Measurements from ENCODE around the gene SPATA31C2.
A peak's percentile ranks its signal among the peaks of the same experiment; 100 is the strongest.
"Not testable (repeated sequence)": the region's sequence is repeated elsewhere in the genome, so short reads cannot be mapped to it uniquely, and the experiment has no call there.

The SPATA31C2 gene

GRCh38 chr9:88138375-88138774 is at the start of gene SPATA31C2:
Gene SPATA31C2 (minus strand): TSS chr9:88138475. CDS start chr9:88138446, 29 bp downstream.
- not testable (repeated sequence) for DNase-seq (ENCODE audit: low read depth, low spot score)

DNA sequence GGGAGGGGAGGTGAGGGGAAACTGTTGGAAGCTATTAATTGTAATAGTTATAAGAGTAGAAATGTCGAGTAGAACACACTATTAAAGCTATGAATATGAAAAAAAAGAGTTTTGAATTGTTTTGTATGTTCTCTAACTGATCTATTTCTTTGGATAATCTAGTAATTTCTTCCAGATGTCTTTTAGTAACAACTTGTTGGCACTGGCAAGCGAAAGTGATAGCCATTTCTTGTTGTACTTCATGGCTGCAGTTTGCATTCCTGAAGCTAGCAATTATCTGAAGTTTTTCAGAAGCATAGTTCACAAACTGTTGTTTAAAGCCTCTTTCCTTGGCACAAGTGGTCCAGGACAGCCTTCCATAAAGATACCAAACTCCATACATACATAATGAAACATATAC is 49.4 kb upstream of the SPATA31C2 start:
- no peak for DNase-seq (ENCODE audit: low read depth, low spot score)

DNA sequence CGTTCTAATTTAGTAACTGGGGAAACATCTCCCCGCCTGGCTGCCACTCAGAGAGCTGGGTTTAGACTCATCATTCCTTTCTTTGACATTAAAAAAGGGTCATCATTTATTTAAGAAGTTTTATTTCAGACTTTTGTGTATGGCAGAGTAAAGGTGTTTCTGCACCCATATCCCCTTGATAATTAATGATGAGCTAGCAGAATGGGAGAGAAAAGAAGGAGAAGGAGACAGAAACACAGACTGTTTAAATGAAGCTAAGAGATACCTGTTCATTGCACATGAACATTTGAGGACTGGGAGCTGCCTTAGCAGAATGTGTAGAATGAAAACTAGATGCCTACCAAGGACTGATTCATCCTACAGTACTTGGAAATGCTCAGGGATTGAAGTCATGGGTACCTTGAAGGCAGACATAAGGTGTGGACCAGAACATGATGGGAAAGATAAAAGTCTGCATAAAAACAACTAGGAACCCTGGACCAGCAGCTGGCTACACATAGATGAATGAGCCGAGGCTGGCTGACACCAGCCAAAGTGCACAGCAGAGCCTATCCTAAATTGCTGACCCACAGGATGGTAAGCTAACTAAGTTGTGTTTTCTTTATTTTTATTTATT is 48.3 kb upstream of the SPATA31C2 start:
- DNase-seq (ENCODE audit: low read depth, low spot score), result no peak

GRCh38 chr9:88184976-88185375 is 46.7 kb upstream of the SPATA31C2 start:
- DNase-seq (ENCODE audit: low read depth, low spot score), result no peak

- DNase-seq (ENCODE audit: low read depth, low spot score), result no peak
These were observed 45.7 kb upstream of the SPATA31C2 start for GRCh38 chr9:88183798-88184495.

DNA sequence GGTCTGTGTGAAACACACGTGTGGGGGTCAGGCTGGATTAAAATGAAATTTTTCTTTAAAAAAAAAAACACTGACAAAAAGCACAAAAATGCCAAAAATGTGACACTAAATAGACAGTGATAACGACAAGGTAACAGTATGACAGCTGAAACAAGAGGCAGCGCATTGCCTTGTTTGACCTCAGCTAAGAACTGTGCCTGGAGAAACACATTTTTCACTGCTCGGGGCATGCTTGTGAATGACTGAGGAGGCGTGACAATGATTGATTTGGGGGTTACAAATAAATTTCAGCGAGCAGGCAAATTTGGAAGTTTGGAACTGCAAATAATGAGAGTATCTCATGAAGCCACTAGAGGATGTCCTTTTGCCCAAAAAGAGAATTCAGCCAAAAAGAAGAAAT is 44.2 kb upstream of the SPATA31C2 start:
- peak; percentile 35 for DNase-seq (ENCODE audit: low read depth, low spot score)

DNA sequence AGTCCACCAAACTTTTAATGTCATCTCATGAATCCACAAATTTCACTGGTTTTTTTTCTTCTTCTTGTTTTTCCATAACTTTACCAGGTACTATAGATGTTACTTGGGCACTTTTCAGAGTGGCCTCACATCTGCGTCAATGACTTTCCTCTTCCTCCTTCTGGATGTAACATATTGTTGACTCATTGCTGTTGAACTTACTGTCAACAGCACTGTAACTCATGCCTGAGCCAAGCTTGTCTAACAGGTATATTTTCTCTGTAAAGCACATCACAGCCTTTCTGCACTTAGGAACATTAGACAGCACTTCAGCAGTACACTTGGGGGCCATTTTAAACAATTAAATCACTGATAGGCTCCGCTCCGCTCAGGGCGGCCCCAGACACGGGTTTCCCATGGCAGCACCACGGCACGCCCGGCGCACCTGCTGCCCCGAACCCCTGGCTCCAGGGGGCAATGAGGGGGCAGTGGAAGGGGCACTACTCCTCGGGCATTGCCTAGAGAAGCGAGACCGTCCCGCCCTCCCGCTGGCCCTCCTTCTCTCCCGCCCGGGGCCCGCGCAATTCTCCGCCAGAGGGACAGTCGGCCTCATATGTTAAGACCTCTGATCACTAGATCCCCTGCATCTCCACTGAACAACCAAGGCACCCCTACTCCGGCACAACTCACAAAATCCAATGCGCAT is 41.9 kb upstream of the SPATA31C2 start:
- no peak for DNase-seq (ENCODE audit: low read depth, low spot score)

DNA sequence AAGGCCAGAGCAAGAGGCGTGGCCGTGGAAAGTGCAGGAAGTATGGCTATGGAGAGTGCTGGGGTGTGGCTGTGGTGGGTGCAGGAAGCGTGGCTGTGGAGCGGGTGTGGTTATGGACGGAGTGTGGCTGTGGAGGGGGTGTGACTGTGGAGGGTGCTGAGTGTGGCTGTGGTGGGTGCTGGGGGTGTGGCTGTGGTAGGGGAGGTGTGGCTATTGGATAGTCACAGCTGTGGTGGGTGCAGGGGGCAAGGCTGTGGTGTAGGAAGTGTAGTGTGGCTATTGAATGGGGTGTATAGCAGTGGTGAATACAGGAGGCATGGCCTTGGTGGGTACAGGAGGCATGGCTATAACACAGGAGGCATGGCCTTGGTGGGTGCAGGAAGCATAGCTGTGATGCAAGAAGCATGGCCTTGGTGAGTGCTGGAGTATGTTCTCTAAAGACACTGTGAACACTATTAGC is 40.8 kb upstream of the SPATA31C2 start:
- no peak for DNase-seq (ENCODE audit: low read depth, low spot score)

DNA sequence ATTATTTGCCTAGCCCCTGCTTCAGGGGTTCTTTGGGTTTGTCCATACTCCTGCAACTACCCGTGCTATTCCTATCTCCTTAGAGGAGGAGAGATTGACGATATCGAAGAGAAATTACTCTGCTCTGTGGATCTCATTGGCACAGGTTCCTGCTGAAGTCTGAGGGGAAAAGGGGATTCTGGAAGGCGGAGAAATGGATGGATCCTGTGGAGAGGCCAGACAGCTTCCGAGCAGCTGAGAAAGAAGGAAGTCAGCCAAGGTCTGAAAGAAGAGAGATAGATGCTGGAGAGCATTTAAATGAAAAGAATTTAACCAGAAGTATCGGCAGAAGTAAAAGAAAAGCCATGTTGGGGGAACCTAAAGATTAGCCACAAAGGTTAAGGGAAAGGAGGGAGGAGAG is 40.4 kb upstream of the SPATA31C2 start:
- DNase-seq (ENCODE audit: low read depth, low spot score), result no peak

GRCh38 chr9:88177371-88177770 is 39.1 kb upstream of the SPATA31C2 start:
- DNase-seq (ENCODE audit: low read depth, low spot score), result no peak

GRCh38 chr9:88174324-88174723 is 36.0 kb upstream of the SPATA31C2 start:
- no peak for DNase-seq (ENCODE audit: low read depth, low spot score)

DNA sequence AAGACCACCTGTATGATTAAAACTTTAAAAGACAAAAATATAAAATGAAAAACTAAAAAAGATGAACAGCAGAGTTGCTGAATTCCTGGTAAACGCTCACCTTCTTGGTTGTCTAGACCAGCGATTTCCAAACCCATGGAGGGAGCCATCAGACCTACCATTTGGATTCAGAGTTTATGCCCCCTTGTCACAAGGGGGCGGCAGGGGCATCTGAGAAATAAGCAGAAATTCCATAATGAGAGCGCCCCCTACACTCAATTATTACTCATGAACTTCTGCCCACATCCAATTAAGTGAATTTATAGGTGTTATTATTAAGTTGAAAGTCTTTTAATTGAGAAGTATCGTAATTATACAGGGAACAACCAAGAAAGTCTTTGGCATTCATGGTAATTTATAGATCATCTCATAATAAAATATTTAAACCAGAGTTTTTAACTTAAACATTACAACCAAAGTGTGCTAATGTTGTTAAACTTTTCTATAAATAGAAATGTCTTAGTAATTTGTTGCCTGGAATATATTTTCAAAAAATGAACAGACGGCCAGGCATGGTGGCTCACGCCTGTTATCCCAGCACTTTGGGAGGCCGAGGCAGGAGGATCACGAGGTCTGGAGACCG is 35.2 kb upstream of the SPATA31C2 start:
- peak; percentile 69 for DNase-seq (ENCODE audit: low read depth, low spot score)

GRCh38 chr9:88169700-88170099 is 31.4 kb upstream of the SPATA31C2 start:
- DNase-seq (ENCODE audit: low read depth, low spot score), result no peak

DNA sequence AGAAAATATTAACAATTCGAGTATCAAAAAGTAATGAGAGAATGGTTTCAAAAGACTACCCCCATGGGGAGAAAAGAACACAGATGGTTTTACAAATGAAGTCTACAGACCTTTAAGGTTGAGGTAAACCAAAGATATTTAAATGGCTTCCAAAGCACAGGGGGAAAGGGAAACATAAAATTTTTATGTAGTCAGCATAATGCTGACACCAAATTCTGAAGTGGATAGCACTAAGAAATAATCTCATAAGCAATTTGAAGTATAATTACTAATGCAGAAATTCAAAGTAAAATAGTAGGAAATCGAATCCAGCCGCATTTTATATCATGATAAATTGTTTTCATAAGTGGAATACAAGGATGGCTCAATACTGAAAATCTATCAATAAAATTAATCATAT is 30.3 kb upstream of the SPATA31C2 start:
- no peak for DNase-seq (ENCODE audit: low read depth, low spot score)

DNA sequence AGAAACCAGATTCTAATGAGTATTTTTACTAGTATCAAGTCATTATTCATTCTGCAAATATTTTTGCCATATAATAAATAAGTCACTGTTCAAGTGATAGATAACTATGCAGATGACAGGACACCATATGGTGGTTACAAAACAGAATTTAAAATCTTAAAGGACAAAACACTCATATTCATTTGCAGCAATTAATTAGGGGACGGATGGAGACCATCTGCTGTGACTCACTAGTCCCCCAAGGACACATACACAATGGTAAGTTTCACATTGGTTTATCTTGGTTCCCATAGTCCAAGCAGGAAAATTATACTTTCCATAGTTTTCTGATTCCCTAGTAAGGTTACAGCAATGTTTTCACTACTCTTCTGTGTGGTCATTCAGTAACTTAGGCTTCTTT is 28.4 kb upstream of the SPATA31C2 start:
- DNase-seq (ENCODE audit: low read depth, low spot score), result no peak

GRCh38 chr9:88164850-88165249 is 26.6 kb upstream of the SPATA31C2 start:
- no peak for DNase-seq (ENCODE audit: low read depth, low spot score)

DNA sequence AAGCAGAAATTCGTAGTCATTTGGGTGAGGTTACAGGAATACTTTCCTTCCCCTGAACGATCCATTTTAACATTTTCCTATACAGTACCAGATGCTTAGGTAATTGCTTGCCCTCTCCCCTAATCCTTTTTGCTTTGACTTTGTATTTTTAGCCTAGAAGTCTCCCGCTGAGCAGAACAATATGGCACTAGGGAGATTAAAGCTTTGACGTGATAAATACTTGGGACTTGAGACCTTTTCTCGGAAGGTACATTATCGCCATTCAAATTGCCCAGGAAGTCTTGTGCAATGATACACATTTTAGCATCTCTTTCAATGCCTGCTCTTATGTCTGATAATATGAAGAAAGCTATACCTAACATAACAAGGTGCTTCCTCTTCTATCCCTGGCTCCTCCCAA is 22.9 kb upstream of the SPATA31C2 start:
- DNase-seq (ENCODE audit: low read depth, low spot score), result no peak

DNA sequence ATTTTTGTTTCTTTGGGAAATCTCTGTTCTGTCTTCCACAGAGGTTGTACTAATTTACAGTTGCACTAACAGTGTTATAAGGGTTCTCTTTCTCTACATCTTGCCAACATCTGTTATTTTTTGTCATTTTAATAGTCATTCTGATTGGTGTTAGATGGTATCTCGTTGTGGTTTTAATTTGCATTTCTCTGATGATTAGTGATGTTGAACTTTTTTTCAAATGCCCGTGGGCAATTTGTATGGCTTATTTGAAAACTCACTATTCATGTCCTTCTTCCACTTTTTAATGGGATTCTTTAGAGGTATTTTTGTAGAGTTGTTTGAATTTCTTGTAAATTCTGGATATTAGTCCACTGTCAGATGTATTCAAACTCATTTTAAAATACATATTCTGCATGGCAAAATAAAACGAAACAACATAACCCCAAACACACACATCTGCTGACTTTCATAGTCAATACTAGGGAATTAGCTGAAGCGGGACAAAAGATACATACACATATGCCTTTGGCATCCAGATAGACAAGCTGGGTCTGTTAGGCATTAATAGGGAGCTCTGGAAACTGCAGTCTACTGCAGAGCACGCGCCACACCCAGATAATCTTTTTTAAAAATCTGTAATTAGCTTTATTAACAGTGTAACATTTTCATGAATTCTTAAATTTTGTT is 5.8 kb upstream of the SPATA31C2 start:
- DNase-seq (ENCODE audit: low read depth, low spot score), result no peak

DNA sequence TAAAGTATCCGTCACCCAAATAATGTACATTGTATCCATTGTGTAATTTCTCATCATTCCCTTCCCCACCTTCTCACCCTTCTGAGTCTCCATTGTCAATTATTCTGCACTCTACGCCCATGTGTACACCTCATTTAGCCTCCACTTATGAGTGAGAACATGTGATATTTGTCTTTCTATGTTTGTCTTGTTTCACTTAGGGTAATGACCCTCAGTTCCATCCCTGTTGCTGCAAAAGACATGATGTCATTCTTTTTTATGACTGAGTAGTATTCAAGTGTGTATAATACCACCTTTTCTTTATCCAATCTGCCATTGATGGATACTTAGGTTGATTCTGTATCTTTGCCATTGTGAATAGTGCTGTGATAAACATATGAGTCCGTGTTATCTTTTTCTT is 4.9 kb upstream of the SPATA31C2 start:
- no peak for DNase-seq (ENCODE audit: low read depth, low spot score)

DNA sequence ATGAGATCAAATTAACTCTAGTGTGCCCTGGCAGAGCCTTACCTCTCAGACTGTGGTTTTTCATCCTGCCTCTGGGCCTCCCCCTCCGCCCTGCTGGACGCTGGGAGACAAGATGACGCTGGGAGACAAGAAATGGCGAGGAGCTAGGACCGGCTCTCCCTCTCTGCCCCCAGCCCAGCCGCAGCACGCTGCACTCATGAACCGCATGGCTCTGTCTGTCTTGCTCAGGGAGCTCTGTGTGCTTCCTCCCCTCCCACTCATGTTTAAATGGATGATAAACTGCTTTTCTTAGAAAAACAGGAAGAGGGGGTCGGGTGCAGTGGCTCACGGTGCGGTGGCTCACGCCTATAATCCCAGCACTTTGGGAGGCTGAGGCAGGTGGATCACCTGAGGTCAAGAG is 4.7 kb downstream of the SPATA31C2 start:
- not testable (repeated sequence) for DNase-seq (ENCODE audit: low read depth, low spot score)

- DNase-seq (ENCODE audit: low read depth, low spot score), result not testable (repeated sequence)
These were observed 8.7 kb downstream of the SPATA31C2 start for GRCh38 chr9:88129556-88129955.
